ENCODE results near the gene SBF2.

- TF ChIP-seq GATA2 (IDR thresholded peaks at IDR 0.05; ENCODE audit: low read depth, low read length) (no peak), GATA3 (IDR thresholded peaks at IDR 0.05; ENCODE audit: low read depth, low read length) (no peak)
These were observed 8.7 kb downstream of the SBF2 start for GRCh38 chr11:10285148-10285802.

Data from SH-SY5Y (cell line).